ENCODE measurements around the gene CLCN7.

GRCh38 chr16:1509307-1510221 is 34.7 kb upstream of the CLCN7 start:
- TF ChIP-seq CTCF (IDR thresholded peaks at IDR 0.05): no peak
- peak in 1 of 2 donors; percentile 17 for TF ChIP-seq POLR2A (IDR thresholded peaks at IDR 0.05)

Data from thyroid gland (tissue), 4 donors.